Chondrocyte (in vitro differentiated cells): ENCODE data around the gene GTF2A2. TPM values are rescaled to one million over a fixed set of nuclear protein-coding genes. Genes with fewer than 3 reads are reported as not detected.

Source experiments
- DNase-seq: peaks from one replicate; pipeline ENCODE4 v3.0.0; 2021; ENCODE audit warnings: mixed read lengths, low spot score
- H3K27ac Mint-ChIP-seq: one replicate; pipeline ENCODE4 v1.8.0; 2021; ENCODE audit warnings: mild to moderate bottlenecking, moderate library complexity, mixed read lengths; ENCODE audit not compliant: unreplicated experiment
- H3K27me3 Mint-ChIP-seq: 2 replicates; pipeline ENCODE4 v1.8.0; 2021; ENCODE audit warnings: low read depth, mixed read lengths
- H3K36me3 Mint-ChIP-seq: 2 replicates; pipeline ENCODE4 v1.8.0; 2021; ENCODE audit warnings: low read depth, mixed read lengths
- H3K4me1 Mint-ChIP-seq: 2 replicates; pipeline ENCODE4 v1.8.0; 2021; ENCODE audit warnings: low read depth, mild to moderate bottlenecking, mixed read lengths
- H3K4me3 Mint-ChIP-seq: one replicate; pipeline ENCODE4 v1.8.0; 2021; ENCODE audit warnings: mild to moderate bottlenecking, moderate library complexity, mixed read lengths; ENCODE audit not compliant: unreplicated experiment
- H3K9me3 Mint-ChIP-seq: 2 replicates; pipeline ENCODE4 v1.8.0; 2021; ENCODE audit warnings: low read depth, mixed read lengths
- total RNA-seq: library from RNA; stranded (reverse); gene quantifications from 3 replicates; pipeline ENCODE4 v1.2.1, GENCODE V29; 2021
- TF ChIP-seq, protein P1 (sequence below): fragments of 200-600 bp; sonication (generic); IDR thresholded peaks from 2 replicates; pipeline ENCODE4 v1.5.0; 2021; ENCODE audit warnings: antibody characterized with exemption, mild to moderate bottlenecking, moderate library complexity

Gene GTF2A2
- total RNA-seq, 1 donor from 2014 or later: 114 TPM

DNA sequence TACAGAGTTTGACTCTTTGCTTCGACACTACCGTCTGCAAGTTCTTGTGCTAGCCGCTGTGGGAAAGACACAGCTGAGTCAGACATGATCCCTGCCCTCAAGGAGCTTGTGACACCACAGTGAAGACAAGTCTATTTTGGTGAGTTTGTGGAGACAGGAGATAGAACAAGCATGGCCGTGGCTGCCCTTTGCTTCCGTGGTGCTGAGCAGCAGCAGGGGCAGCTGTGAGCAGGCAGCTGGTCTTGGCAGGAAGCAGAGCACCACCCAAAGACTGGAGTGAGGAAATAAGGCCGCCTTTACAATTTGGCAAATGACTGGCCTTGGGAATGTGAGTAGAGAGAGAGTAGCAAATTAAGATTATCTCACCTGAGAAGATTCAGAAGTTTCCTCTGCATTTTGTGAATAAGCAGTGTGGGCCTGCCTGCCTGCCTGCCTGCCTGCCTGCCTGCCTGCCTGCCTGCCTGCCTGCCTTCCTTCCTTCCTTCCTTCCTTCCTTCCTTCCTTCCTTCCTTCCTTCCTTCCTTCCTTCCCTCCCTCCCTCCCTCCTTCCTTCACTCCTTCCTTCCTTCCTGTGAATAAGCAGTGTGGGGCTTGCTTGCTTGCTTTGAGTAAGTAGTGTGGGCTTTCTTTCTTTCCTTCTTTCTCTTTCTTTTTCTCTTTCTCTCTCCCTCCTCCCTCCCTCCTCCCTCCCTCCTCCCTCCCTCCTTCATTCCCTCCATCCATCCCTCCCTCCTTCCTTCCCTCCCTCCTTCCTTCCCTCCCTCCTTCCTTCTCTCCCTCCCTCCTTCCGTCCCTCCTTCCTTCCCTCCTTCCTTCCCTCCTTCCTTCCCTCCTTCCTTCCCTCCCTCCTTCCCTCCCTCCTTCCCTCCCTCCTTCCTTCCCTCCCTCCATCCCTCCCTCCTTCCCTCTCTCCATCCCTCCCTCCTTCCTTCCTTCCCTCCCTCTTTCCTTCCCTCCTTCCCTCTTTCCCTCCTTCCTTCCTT lies 47.3 kb downstream of the GTF2A2 start:
- Mint-ChIP-seq H3K9me3 (no peaks in the 10 kb centered on the region), H3K36me3 (no peaks in the 10 kb centered on the region), H3K4me3 (no peak overlapping the region), H3K27me3 (peaks cover 10% of the 10 kb centered on the region), H3K4me1 (peaks cover 7% of the 10 kb centered on the region), H3K27ac (no peak overlapping the region)
- TF ChIP-seq, protein P1, sequence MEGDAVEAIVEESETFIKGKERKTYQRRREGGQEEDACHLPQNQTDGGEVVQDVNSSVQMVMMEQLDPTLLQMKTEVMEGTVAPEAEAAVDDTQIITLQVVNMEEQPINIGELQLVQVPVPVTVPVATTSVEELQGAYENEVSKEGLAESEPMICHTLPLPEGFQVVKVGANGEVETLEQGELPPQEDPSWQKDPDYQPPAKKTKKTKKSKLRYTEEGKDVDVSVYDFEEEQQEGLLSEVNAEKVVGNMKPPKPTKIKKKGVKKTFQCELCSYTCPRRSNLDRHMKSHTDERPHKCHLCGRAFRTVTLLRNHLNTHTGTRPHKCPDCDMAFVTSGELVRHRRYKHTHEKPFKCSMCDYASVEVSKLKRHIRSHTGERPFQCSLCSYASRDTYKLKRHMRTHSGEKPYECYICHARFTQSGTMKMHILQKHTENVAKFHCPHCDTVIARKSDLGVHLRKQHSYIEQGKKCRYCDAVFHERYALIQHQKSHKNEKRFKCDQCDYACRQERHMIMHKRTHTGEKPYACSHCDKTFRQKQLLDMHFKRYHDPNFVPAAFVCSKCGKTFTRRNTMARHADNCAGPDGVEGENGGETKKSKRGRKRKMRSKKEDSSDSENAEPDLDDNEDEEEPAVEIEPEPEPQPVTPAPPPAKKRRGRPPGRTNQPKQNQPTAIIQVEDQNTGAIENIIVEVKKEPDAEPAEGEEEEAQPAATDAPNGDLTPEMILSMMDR: no peak
- no peak for DNase-seq

DNA sequence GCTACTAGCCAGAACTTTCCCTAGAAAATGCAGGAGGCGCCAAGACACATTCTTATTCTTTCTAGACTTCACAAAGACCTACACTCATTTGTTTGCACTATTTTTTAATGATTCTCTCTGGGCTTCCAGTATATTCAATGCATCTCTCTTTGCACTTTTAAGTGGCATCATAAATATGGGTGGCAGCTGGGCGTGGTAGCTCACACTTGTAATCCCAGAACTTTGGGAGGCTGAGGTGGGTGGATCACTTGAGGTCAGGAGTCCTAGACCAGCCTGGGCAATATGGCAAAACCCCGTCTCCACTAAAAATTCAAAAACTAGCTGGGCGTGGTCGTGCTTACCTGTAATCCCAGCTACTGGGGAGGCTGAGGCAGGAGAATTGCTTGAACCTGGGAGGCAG lies 51.3 kb downstream of the GTF2A2 start:
- TF ChIP-seq, protein P1: no peak
- Mint-ChIP-seq H3K9me3 (peaks cover 19% of the 10 kb centered on the region), H3K27me3 (peaks cover 7% of the 10 kb centered on the region), H3K36me3 (peaks cover 1% of the 10 kb centered on the region), H3K27ac (no peak overlapping the region), H3K4me1 (no peaks in the 10 kb centered on the region), H3K4me3 (no peak overlapping the region)
- DNase-seq: no peak

DNA sequence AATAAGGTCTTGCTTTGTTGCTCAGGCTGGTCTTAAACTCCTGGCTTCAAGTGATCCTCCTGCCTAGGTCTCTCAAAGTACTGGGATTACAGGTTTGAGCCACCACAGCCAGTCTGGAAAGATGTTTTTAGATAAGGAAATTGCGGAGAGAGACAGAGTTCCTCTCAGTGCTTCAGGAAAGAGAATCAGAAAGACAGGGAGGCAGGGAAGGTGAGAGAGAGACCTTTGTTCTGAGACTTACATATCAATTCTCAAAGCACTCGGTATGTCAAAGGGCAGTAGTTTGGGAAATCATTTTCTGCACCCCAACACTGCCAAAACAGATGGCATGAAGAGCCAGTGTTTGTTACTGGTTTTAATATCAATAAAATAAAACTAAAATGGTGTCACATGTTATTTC lies 58.9 kb downstream of the GTF2A2 start:
- no peak overlapping the region for H3K27ac Mint-ChIP-seq
- TF ChIP-seq, protein P1: no peak
- H3K27me3 Mint-ChIP-seq: peaks cover 13% of the 10 kb centered on the region
- peaks cover 10% of the 10 kb centered on the region for H3K4me1 Mint-ChIP-seq
- H3K36me3 Mint-ChIP-seq: peaks cover 1% of the 10 kb centered on the region
- H3K4me3 Mint-ChIP-seq: no peak overlapping the region
- H3K9me3 Mint-ChIP-seq: peaks cover 13% of the 10 kb centered on the region
- no peak for DNase-seq

DNA sequence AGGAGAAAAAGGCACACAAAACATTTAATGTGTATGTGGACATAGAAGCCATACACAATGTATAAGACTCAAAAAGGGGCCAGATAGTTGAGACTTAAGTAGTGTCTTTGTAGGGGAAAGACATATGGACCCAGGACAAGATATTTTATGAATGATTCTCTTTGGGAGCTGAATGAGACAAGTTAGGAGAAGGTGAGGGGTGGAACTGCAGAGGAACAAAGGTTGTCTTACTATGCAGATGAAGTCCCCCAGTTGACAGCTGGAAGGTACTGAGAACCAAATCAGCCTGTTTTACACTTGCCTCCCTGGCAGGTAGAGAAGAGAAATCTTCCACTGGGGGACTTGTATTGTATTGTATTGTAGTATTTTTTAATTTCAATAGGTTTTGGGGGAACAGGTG lies 60.7 kb downstream of the GTF2A2 start:
- no peak for DNase-seq
- peaks cover 10% of the 10 kb centered on the region for H3K4me1 Mint-ChIP-seq
- H3K36me3 Mint-ChIP-seq: no peaks in the 10 kb centered on the region
- H3K27me3 Mint-ChIP-seq: peaks cover 13% of the 10 kb centered on the region
- peaks cover 9% of the 10 kb centered on the region for H3K9me3 Mint-ChIP-seq
- no peak overlapping the region for H3K4me3 Mint-ChIP-seq
- no peak overlapping the region for H3K27ac Mint-ChIP-seq
- TF ChIP-seq, protein P1: no peak

DNA sequence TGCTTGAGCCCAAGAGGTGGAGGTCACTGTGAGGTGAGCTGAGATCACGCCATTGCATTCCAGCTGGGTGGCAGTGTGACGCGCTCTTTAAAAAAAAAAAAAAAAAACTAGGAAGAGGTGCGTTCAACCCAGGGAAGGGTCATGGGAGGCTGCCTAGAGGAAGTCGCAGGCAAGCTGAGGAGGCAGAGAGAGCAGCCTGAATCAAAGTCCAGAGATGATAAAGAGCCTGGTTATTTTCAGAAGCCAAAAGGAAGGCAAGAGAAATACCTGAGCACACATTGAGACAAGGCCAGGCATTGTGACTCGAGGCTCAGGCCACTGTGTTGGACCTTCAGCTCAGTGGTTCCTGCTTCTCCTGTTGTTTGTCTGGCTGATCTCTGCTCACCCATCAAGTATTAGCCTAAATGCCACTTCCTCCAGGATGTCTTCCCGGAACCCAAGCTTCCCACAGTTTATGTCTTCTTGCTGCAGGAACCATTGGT lies 61.8 kb downstream of the GTF2A2 start:
- peaks cover 10% of the 10 kb centered on the region for H3K4me1 Mint-ChIP-seq

More for the DNA sequence above, 61.8 kb downstream of the GTF2A2 start:
- DNase-seq: no peak
- Mint-ChIP-seq H3K4me3 (no peak overlapping the region), H3K27me3 (peaks cover 13% of the 10 kb centered on the region), H3K36me3 (no peaks in the 10 kb centered on the region), H3K9me3 (peaks cover 3% of the 10 kb centered on the region), H3K27ac (no peak overlapping the region)
- TF ChIP-seq, protein P1: no peak
